Activated CD8-positive, alpha-beta T cell treated with anti-CD3 and anti-CD28 coated beads for 36 hours (primary cell): ENCODE data around the gene C14orf93. TPM values are rescaled to one million over a fixed set of nuclear protein-coding genes. Genes with fewer than 3 reads are reported as not detected.

Source experiments
- ATAC-seq: fragments of 200-7000 bp; cut with Tn5 transposase; one replicate; pipeline ENCODE4 v1.10.0; 2021; ENCODE audit warnings: mild to moderate bottlenecking, moderate library complexity
- CTCF ChIA-PET: fragments of 350-600 bp; sonication (Branson Sonifier 250); formaldehyde crosslinking; loops from one replicate; lab custom pipeline; 2021; ENCODE audit warnings: antibody characterized with exemption; lab: Charles Lee
- POLR2A ChIA-PET: fragments of 350-600 bp; sonication (Branson Sonifier 250); formaldehyde crosslinking; loops from one replicate; lab custom pipeline; 2021; ENCODE audit warnings: antibody characterized with exemption; lab: Charles Lee
- DNase-seq: peaks from one replicate; pipeline ENCODE4 v3.0.0-alpha.2; 2020
- H3K27ac Mint-ChIP-seq: one replicate; pipeline ENCODE4 v1.8.0; 2021; ENCODE audit warnings: mild to moderate bottlenecking, mixed read lengths
- H3K27me3 Mint-ChIP-seq: one replicate; pipeline ENCODE4 v1.8.0; 2021; ENCODE audit warnings: mixed read lengths
- H3K36me3 Mint-ChIP-seq: one replicate; pipeline ENCODE4 v1.8.0; 2021; ENCODE audit warnings: low read depth, mixed read lengths
- H3K4me1 Mint-ChIP-seq: one replicate; pipeline ENCODE4 v1.8.0; 2021; ENCODE audit warnings: low read depth, mixed read lengths
- H3K4me3 Mint-ChIP-seq: one replicate; pipeline ENCODE4 v1.8.0; 2021; ENCODE audit warnings: mild to moderate bottlenecking, moderate library complexity, mixed read lengths
- H3K9me3 Mint-ChIP-seq: one replicate; pipeline ENCODE4 v1.8.0; 2021; ENCODE audit warnings: mixed read lengths
- CTCF ChIP-seq: fragments of 200-600 bp; IDR thresholded peaks from one replicate; pipeline ENCODE4 v1.8.0; 2022; ENCODE audit warnings: antibody characterized with exemption, mild to moderate bottlenecking
- intact Hi-C: fragments of 100-400 bp; cut with micrococcal nuclease; formaldehyde crosslinking; loops from one replicate; pipeline ENCODE4 v1.10.0; 2022
- total RNA-seq, 2 experiments: library from RNA; stranded (reverse); gene quantifications; one replicate each; pipeline ENCODE4 v1.2.3, GENCODE V29; 2021

Gene C14orf93
- total RNA-seq, 2 experiments from 2014 or later: 13.2 to 13.5 TPM

- intact Hi-C loops: no loop called here
- H3K9me3 Mint-ChIP-seq: no peaks in the 10 kb centered on the region
- peaks cover 55% of the 10 kb centered on the region for H3K4me1 Mint-ChIP-seq
- no peak for TF ChIP-seq CTCF
- no peak for ATAC-seq
- DNase-seq: no peak
- H3K27ac Mint-ChIP-seq: peak overlapping the region; percentile 82
- peaks cover 40% of the 10 kb centered on the region for H3K36me3 Mint-ChIP-seq
- H3K27me3 Mint-ChIP-seq: no peaks in the 10 kb centered on the region
- ChIA-PET CTCF (interaction anchor here (0.6 to 5.1 kb wide), 11 partner anchors 10 to 97 kb away, joined by 3 to 22 read pairs (median 5); partner anchors contain the start of gene CDH24), POLR2A (interaction anchor here (0.6 to 4.5 kb wide), 6 partner anchors 9 to 37 kb away, joined by 3 to 27 read pairs (median 4); no protein-coding TSS in a partner anchor)
- peak overlapping the region; percentile 26 for H3K4me3 Mint-ChIP-seq
Measured at GRCh38 chr14:23023022-23023794, 13.3 kb upstream of the C14orf93 start.

GRCh38 chr14:23021889-23022442, 12.0 kb upstream of the C14orf93 start:
- ATAC-seq (no peak), DNase-seq (no peak)
- peak overlapping the region; percentile 80 for H3K27ac Mint-ChIP-seq
- no peak overlapping the region for H3K4me3 Mint-ChIP-seq
- CTCF ChIA-PET: interaction anchor here (0.8 to 5.1 kb wide), 7 partner anchors 9 to 55 kb away, joined by 4 to 22 read pairs (median 5); no protein-coding TSS in a partner anchor
- intact Hi-C loops: no loop called here
- H3K36me3 Mint-ChIP-seq: peaks cover 33% of the 10 kb centered on the region
- H3K9me3 Mint-ChIP-seq: no peaks in the 10 kb centered on the region
- H3K4me1 Mint-ChIP-seq: peaks cover 51% of the 10 kb centered on the region
- H3K27me3 Mint-ChIP-seq: no peaks in the 10 kb centered on the region
- TF ChIP-seq CTCF: no peak
- POLR2A ChIA-PET: interaction anchor here (1.0 to 2.9 kb wide), 2 partner anchors 10 to 11 kb away, joined by 4 to 9 read pairs; no protein-coding TSS in a partner anchor

- Mint-ChIP-seq H3K27me3 (no peaks in the 10 kb centered on the region), H3K27ac (peak overlapping the region; percentile 80), H3K36me3 (peaks cover 33% of the 10 kb centered on the region), H3K4me1 (peaks cover 51% of the 10 kb centered on the region), H3K9me3 (no peaks in the 10 kb centered on the region), H3K4me3 (peak overlapping the region; percentile 4)
- DNase-seq: no peak
- ChIA-PET CTCF (interaction anchor here (1.0 to 5.1 kb wide), 7 partner anchors 9 to 56 kb away, joined by 3 to 22 read pairs (median 5); partner anchors contain the start of gene CDH24), POLR2A (interaction anchor here (0.6 to 2.9 kb wide), 4 partner anchors 9 to 15 kb away, joined by 3 to 10 read pairs (median 7); no protein-coding TSS in a partner anchor)
- intact Hi-C loops: no loop called here
- no peak for TF ChIP-seq CTCF
- ATAC-seq: no peak
Measured at GRCh38 chr14:23021434-23021833, 11.5 kb upstream of the C14orf93 start.

GRCh38 chr14:23020143-23021128, 10.5 kb upstream of the C14orf93 start:
- ChIA-PET POLR2A (interaction anchor here (1.0 to 1.5 kb wide), 4 partner anchors 10 to 35 kb away, joined by 3 to 10 read pairs (median 5); no protein-coding TSS in a partner anchor), CTCF (interaction anchor here (0.6 to 5.1 kb wide), 6 partner anchors 14 to 37 kb away, joined by 3 to 22 read pairs (median 10); partner anchors contain the start of gene CDH24)
- peaks cover 23% of the 10 kb centered on the region for H3K36me3 Mint-ChIP-seq
- H3K4me1 Mint-ChIP-seq: peaks cover 45% of the 10 kb centered on the region
- ATAC-seq: peak; percentile 45
- DNase-seq: no peak
- no peaks in the 10 kb centered on the region for H3K27me3 Mint-ChIP-seq
- intact Hi-C loops: no loop called here
- no peaks in the 10 kb centered on the region for H3K9me3 Mint-ChIP-seq
- peak overlapping the region; percentile 80 for H3K27ac Mint-ChIP-seq
- peak overlapping the region; percentile 4 for H3K4me3 Mint-ChIP-seq
- no peak for TF ChIP-seq CTCF
